Stimulated activated CD4-positive, alpha-beta T cell treated with anti-CD3 and anti-CD28 coated beads, TNF-alpha, amount 100 ng/mL, for 1 hour (primary cell): ENCODE results near the gene PCYT1B.
"Not testable (repeated sequence)": the region's sequence is repeated elsewhere in the genome, so short reads cannot be mapped to it uniquely, and the experiment has no call there.

Source experiments
- DNase-seq, 3 donors: peaks; one replicate each; pipeline ENCODE4 v3.0.0-alpha.2; 2020; ENCODE audit warnings: low read depth in 3 of 3, low spot score in 1 of 3

The PCYT1B gene

GRCh38 chrX:24646006-24646405 is 1.1 kb downstream of the PCYT1B start:
- no peak for DNase-seq

- no peak for DNase-seq
Measured at GRCh38 chrX:24643116-24643515, 4.0 kb downstream of the PCYT1B start.

GRCh38 chrX:24629701-24630100 is 17.4 kb downstream of the PCYT1B start:
- no peak for DNase-seq

- no peak for DNase-seq
Measured at GRCh38 chrX:24619647-24620046, 27.5 kb downstream of the PCYT1B start.

GRCh38 chrX:24610516-24610915 is 36.6 kb downstream of the PCYT1B start:
- no peak for DNase-seq

GRCh38 chrX:24607616-24608015 is 39.5 kb downstream of the PCYT1B start:
- no peak for DNase-seq

GRCh38 chrX:24605941-24606340 is 41.2 kb downstream of the PCYT1B start:
- DNase-seq = not testable (repeated sequence)

- DNase-seq = no peak
Measured at GRCh38 chrX:24603191-24603590, 44.0 kb downstream of the PCYT1B start.

GRCh38 chrX:24601858-24602257 is 45.3 kb downstream of the PCYT1B start:
- no peak for DNase-seq

- DNase-seq = no peak
Measured at GRCh38 chrX:24594501-24594900, 52.6 kb downstream of the PCYT1B start.

GRCh38 chrX:24590111-24590510 is 57.0 kb downstream of the PCYT1B start:
- DNase-seq = no peak

GRCh38 chrX:24577091-24577490 is 70.1 kb downstream of the PCYT1B start:
- DNase-seq = no peak

GRCh38 chrX:24575496-24575895 is 71.7 kb downstream of the PCYT1B start:
- no peak for DNase-seq

- DNase-seq = no peak
Measured at GRCh38 chrX:24574743-24575142, 72.4 kb downstream of the PCYT1B start.

GRCh38 chrX:24567169-24567568 is 80.0 kb downstream of the PCYT1B start:
- DNase-seq = no peak

- no peak for DNase-seq
Measured at GRCh38 chrX:24566240-24566639, 80.9 kb downstream of the PCYT1B start.

GRCh38 chrX:24563291-24564010 is 83.7 kb downstream of the PCYT1B start:
- DNase-seq = no peak

- no peak for DNase-seq
Measured at GRCh38 chrX:24561121-24561520, 86.0 kb downstream of the PCYT1B start.

- no peak for DNase-seq
Measured at GRCh38 chrX:24553011-24553410, 94.1 kb downstream of the PCYT1B start.

- no peak for DNase-seq
Measured at GRCh38 chrX:24550166-24550565, 97.0 kb downstream of the PCYT1B start.

- DNase-seq = no peak
Measured at GRCh38 chrX:24547961-24548360, 99.2 kb downstream of the PCYT1B start.

GRCh38 chrX:24542756-24543155 is 104.4 kb downstream of the PCYT1B start:
- DNase-seq = no peak

GRCh38 chrX:24536551-24536950 is 110.6 kb downstream of the PCYT1B start:
- DNase-seq = no peak
